H9 (cell line): ENCODE data around the gene ADSL. TPM values are rescaled to one million over a fixed set of nuclear protein-coding genes. Genes with fewer than 3 reads are reported as not detected.

ENCODE experiments used
- DNase-seq: peaks from one replicate; pipeline ENCODE4 v3.0.0-alpha.2; 2017
- H2AFZ ChIP-seq: one replicate; pipeline ENCODE4 v1.6.1; 2013; ENCODE audit warnings: mild to moderate bottlenecking, low read length, control low read depth, moderate library complexity
- H2AK5ac ChIP-seq: 2 replicates; pipeline ENCODE4 v1.6.1; 2013; ENCODE audit warnings: low read length, control low read depth, mixed read lengths; ENCODE audit not compliant: insufficient read length
- H2BK120ac ChIP-seq: one replicate; pipeline ENCODE4 v1.6.1; 2013; ENCODE audit warnings: low read depth, mild to moderate bottlenecking, low read length, control low read depth, inconsistent platforms; ENCODE audit not compliant: poor library complexity, severe bottlenecking
- H2BK12ac ChIP-seq: 2 replicates; pipeline ENCODE4 v1.6.1; 2013; ENCODE audit warnings: low read length, control low read depth, mixed read lengths, low read depth; ENCODE audit not compliant: insufficient read length
- H2BK15ac ChIP-seq: 2 replicates; pipeline ENCODE4 v1.6.1; 2013; ENCODE audit warnings: low read depth, low read length, control low read depth
- H2BK20ac ChIP-seq: one replicate; pipeline ENCODE4 v1.6.1; 2013; ENCODE audit warnings: low read depth, mild to moderate bottlenecking, low read length, control low read depth, inconsistent platforms; ENCODE audit not compliant: poor library complexity, severe bottlenecking
- H2BK5ac ChIP-seq: 2 replicates; pipeline ENCODE4 v1.6.1; 2013; ENCODE audit warnings: low read length, control low read depth, mixed read lengths; ENCODE audit not compliant: insufficient read length
- H3K14ac ChIP-seq: 2 replicates; pipeline ENCODE4 v1.6.1; 2013; ENCODE audit warnings: low read length, control low read depth; ENCODE audit not compliant: insufficient read depth
- H3K18ac ChIP-seq: 2 replicates; pipeline ENCODE4 v1.6.1; 2013; ENCODE audit warnings: low read depth, mild to moderate bottlenecking, mixed read lengths, low read length, control low read depth; ENCODE audit not compliant: insufficient read length
- H3K23ac ChIP-seq: 2 replicates; pipeline ENCODE4 v1.6.1; 2013; ENCODE audit warnings: low read length, control low read depth, mixed read lengths, low read depth; ENCODE audit not compliant: insufficient read length
- H3K23me2 ChIP-seq: 2 replicates; pipeline ENCODE4 v1.6.1; 2013; ENCODE audit warnings: low read depth, mild to moderate bottlenecking, mixed read lengths, low read length, control low read depth; ENCODE audit not compliant: insufficient read length, poor library complexity, severe bottlenecking
- H3K27ac ChIP-seq: 2 replicates; pipeline ENCODE4 v1.5.1; 2013; ENCODE audit warnings: low read length, control low read depth, mixed read lengths, low read depth; ENCODE audit not compliant: insufficient read length
- H3K27me3 ChIP-seq: 2 replicates; pipeline ENCODE4 v1.6.1; 2013; ENCODE audit warnings: low read length, control low read depth, inconsistent platforms; ENCODE audit not compliant: insufficient read depth
- H3K4ac ChIP-seq: 2 replicates; pipeline ENCODE4 v1.6.1; 2013; ENCODE audit warnings: low read depth, mild to moderate bottlenecking, control low read depth, inconsistent platforms, low read length, moderate library complexity
- H3K4me1 ChIP-seq: 2 replicates; pipeline ENCODE4 v1.6.1; 2013; ENCODE audit warnings: low read length, control low read depth, inconsistent platforms; ENCODE audit not compliant: insufficient read depth
- H3K4me2 ChIP-seq: 2 replicates; pipeline ENCODE4 v1.6.1; 2013; ENCODE audit warnings: low read length, control low read depth, mixed read lengths; ENCODE audit not compliant: insufficient read length, insufficient read depth
- H3K56ac ChIP-seq: 2 replicates; pipeline ENCODE4 v1.6.1; 2013; ENCODE audit warnings: low read depth, mild to moderate bottlenecking, mixed read lengths, low read length, control low read depth; ENCODE audit not compliant: insufficient read length
- H3K79me1 ChIP-seq: 2 replicates; pipeline ENCODE4 v1.6.1; 2013; ENCODE audit warnings: low read depth, mild to moderate bottlenecking, moderate library complexity, low read length, control low read depth, inconsistent platforms; ENCODE audit not compliant: insufficient read depth, poor library complexity, severe bottlenecking
- H3K79me2 ChIP-seq: 2 replicates; pipeline ENCODE4 v1.6.1; 2013; ENCODE audit warnings: low read length, control low read depth, inconsistent platforms; ENCODE audit not compliant: insufficient read depth
- H3K9ac ChIP-seq: 2 replicates; pipeline ENCODE4 v1.6.1; 2013; ENCODE audit warnings: low read length, control low read depth, mixed read lengths; ENCODE audit not compliant: insufficient read length; ENCODE audit errors: extremely low read depth
- H3K9me3 ChIP-seq: one replicate; pipeline ENCODE4 v1.6.1; 2013; ENCODE audit warnings: low read depth, low read length, inconsistent platforms; ENCODE audit not compliant: control insufficient read depth
- H3T11ph ChIP-seq: one replicate; pipeline ENCODE4 v1.6.1; 2013; ENCODE audit warnings: mild to moderate bottlenecking, low read length, control low read depth, inconsistent platforms
- H4K20me1 ChIP-seq: one replicate; pipeline ENCODE4 v1.6.1; 2013; ENCODE audit not compliant: control insufficient read depth, insufficient read length, insufficient read depth
- H4K5ac ChIP-seq: 2 replicates; pipeline ENCODE4 v1.6.1; 2013; ENCODE audit warnings: low read depth, mild to moderate bottlenecking, mixed read lengths, low read length, control low read depth; ENCODE audit not compliant: insufficient read length
- H4K8ac ChIP-seq: replicated peaks from 2 replicates; pipeline ENCODE4 v1.6.1; 2013; ENCODE audit warnings: low read length, control low read depth, mixed read lengths, low read depth; ENCODE audit not compliant: insufficient read length
- H4K91ac ChIP-seq: 2 replicates; pipeline ENCODE4 v1.6.1; 2013; ENCODE audit warnings: low read depth, mild to moderate bottlenecking, moderate library complexity, mixed read lengths, low read length, control low read depth; ENCODE audit not compliant: insufficient read length
- H3K27ac Mint-ChIP-seq, 3 experiments: 2 replicates in 2 of 3; 3 replicates in 1 of 3; pipeline ENCODE4 v1.8.0; 2020 to 2021; ENCODE audit warnings: mixed read lengths in 3 of 3, mild to moderate bottlenecking in 1 of 3, moderate library complexity in 1 of 3
- H3K27me3 Mint-ChIP-seq: 2 replicates; pipeline ENCODE4 v1.8.0; 2021; ENCODE audit warnings: low read depth, mild to moderate bottlenecking, moderate library complexity, mixed read lengths
- H3K36me3 Mint-ChIP-seq, 3 experiments: 2 replicates in 2 of 3; 3 replicates in 1 of 3; pipeline ENCODE4 v1.8.0; 2020 to 2021; ENCODE audit warnings: low read depth in 3 of 3, mixed read lengths in 3 of 3; ENCODE audit not compliant: insufficient read depth in 1 of 3
- H3K4me1 Mint-ChIP-seq, 2 experiments: 2 replicates each; pipeline ENCODE4 v1.8.0; 2020; ENCODE audit warnings: mixed read lengths in 2 of 2
- H3K4me3 Mint-ChIP-seq, 2 experiments: 2 replicates in 1 of 2; 3 replicates in 1 of 2; pipeline ENCODE4 v1.8.0; 2020 to 2021; ENCODE audit warnings: mild to moderate bottlenecking in 2 of 2, mixed read lengths in 2 of 2, moderate library complexity in 1 of 2
- H3K9me3 Mint-ChIP-seq, 2 experiments: 2 replicates in 1 of 2; 3 replicates in 1 of 2; pipeline ENCODE4 v1.8.0; 2020; ENCODE audit warnings: mild to moderate bottlenecking in 2 of 2, mixed read lengths in 2 of 2, moderate library complexity in 1 of 2
- WGBS: extraction: QIAGEN DNeasy Blood & Tissue Kit; methylation state at CpG from one replicate; pipeline ENCODE4 v1.1.7; 2013; ENCODE audit warnings: missing lambda C conversion rate, low lambda C conversion rate, mixed read lengths; ENCODE audit not compliant: insufficient read length; ENCODE audit errors: extremely low coverage; 5-methylcytosine and 5-hydroxymethylcytosine counted together
- total RNA-seq: library from RNA; stranded (reverse); gene quantifications from 2 replicates; pipeline ENCODE4 v1.2.1, GENCODE V29; 2021
- TF ChIP-seq, protein P1 (sequence below): fragments of 200-600 bp; sonication (generic); conservative IDR thresholded peaks from 3 replicates; pipeline ENCODE4 v1.8.0; 2021; ENCODE audit warnings: antibody characterized with exemption, mild to moderate bottlenecking

ADSL gene
- total RNA-seq, 1 experiment from 2014 or later = 175 TPM

DNA sequence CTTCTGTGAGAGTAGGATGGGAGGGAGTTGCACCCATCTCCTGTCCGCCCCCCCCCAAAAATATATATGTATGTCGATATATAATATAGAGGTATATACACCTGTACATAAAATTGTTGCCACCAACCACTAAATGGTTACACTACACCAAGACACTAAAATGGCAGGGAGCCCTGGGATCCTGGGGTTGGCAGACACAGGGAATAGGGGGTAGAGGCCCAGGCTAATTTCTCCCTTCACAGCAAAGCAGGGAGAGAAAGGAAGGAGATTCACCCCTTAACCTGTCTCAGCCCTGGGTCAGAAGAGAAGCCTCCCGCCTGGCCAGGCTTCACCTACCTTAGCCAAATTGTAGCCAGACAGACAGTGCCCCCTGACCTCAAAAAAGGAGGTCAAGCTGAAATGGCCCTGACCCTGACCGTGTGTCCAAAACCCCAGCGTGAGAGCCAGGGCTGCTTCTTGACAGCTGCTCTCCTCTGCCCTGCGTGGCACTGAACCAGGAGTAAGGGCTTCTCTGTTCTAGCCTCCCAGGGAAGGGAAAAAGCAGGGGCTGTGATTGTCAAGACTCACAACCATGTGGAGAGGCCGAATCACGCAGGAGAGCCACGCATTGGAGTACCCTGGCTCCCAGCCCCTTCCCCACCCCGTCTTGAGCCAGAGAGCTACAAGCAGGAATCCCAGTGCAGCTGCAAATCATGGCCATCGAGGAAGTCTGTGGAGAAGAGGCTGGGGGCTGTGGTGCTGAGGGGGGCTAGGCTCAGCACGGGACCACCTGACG lies 64.6 kb downstream of the ADSL start:
- Histone ChIP-seq H3K23me2 (no peaks in the 10 kb centered on the region), H4K8ac (no peak overlapping the region), H2BK15ac (no peak overlapping the region), H3T11ph (no peak overlapping the region), H3K14ac (no peak overlapping the region), H3K18ac (no peak overlapping the region), H3K27ac (no peak overlapping the region), H3K79me1 (no peaks in the 10 kb centered on the region), H3K9ac (no peak overlapping the region), H2AFZ (no peak overlapping the region), H4K91ac (no peak overlapping the region), H3K79me2 (no peaks in the 10 kb centered on the region), H3K4me1 (no peaks in the 10 kb centered on the region), H2BK12ac (no peak overlapping the region), H2AK5ac (no peak overlapping the region), H2BK20ac (no peak overlapping the region), H4K20me1 (no peaks in the 10 kb centered on the region), H2BK120ac (no peak overlapping the region), H3K56ac (no peak overlapping the region), H3K27me3 (no peaks in the 10 kb centered on the region), H3K23ac (no peak overlapping the region), H4K5ac (no peak overlapping the region), H3K9me3 (no peaks in the 10 kb centered on the region), H3K4ac (no peak overlapping the region), H3K4me2 (no peak overlapping the region), H2BK5ac (no peak overlapping the region)
- H3K27ac Mint-ChIP-seq = peak overlapping the region in 2 of 3 experiments; percentile 28 to 49; a peak in 3 of 7 replicates
- no CpG with 5 or more reads among the region's 13 CpGs for WGBS
- no peak overlapping the region for H3K4me3 Mint-ChIP-seq
- H3K36me3 Mint-ChIP-seq = peaks cover 20 to 60% (median 55%) of the 10 kb centered on the region in 3 experiments
- H3K9me3 Mint-ChIP-seq = no peaks in the 10 kb centered on the region
- H3K27me3 Mint-ChIP-seq = no peaks in the 10 kb centered on the region; the same call in 1 of the 2 replicates
- 0 out of 4 replicates have a peak, but pooled peaks cover 0 to 1% of the 10 kb centered on the region in 2 experiments for H3K4me1 Mint-ChIP-seq
- TF ChIP-seq, protein P1, sequence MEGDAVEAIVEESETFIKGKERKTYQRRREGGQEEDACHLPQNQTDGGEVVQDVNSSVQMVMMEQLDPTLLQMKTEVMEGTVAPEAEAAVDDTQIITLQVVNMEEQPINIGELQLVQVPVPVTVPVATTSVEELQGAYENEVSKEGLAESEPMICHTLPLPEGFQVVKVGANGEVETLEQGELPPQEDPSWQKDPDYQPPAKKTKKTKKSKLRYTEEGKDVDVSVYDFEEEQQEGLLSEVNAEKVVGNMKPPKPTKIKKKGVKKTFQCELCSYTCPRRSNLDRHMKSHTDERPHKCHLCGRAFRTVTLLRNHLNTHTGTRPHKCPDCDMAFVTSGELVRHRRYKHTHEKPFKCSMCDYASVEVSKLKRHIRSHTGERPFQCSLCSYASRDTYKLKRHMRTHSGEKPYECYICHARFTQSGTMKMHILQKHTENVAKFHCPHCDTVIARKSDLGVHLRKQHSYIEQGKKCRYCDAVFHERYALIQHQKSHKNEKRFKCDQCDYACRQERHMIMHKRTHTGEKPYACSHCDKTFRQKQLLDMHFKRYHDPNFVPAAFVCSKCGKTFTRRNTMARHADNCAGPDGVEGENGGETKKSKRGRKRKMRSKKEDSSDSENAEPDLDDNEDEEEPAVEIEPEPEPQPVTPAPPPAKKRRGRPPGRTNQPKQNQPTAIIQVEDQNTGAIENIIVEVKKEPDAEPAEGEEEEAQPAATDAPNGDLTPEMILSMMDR = no peak
- DNase-seq = no peak
